GM12878 (cell line): ENCODE measurements around the gene SULT6B1. TPM values are rescaled to one million over a fixed set of nuclear protein-coding genes. Genes with fewer than 3 reads are reported as not detected.

Experiments
- ATAC-seq: fragments of 200-7000 bp; cut with Tn5 transposase; 3 replicates; pipeline ENCODE4 v1.9.1; 2020; ENCODE audit warnings: mild to moderate bottlenecking, moderate library complexity
- BruUV-seq: library from RNA; stranded (reverse); fragments of 400-500 nt; replicated peaks from 2 replicates; lab custom pipeline; 2021; lab: Mats Ljungman, UMichigan
- CTCF ChIA-PET: fragments of 300-600 bp; sonication (Branson Sonifier 250); formaldehyde crosslinking; extraction: SDS; loops from one replicate; lab custom pipeline; 2021; ENCODE audit warnings: inconsistent platforms; lab: Yijun Ruan, JAX
- POLR2A ChIA-PET: fragments of 350-600 bp; formaldehyde crosslinking; extraction: SDS; loops from one replicate; lab custom pipeline; 2021; ENCODE audit warnings: inconsistent platforms; lab: Charles Lee
- RAD21 ChIA-PET: fragments of 300-600 bp; sonication (Branson Sonifier 250); formaldehyde crosslinking; loops from one replicate; lab custom pipeline; 2023; ENCODE audit warnings: antibody characterized with exemption; ENCODE audit not compliant: unreplicated experiment; lab: Charles Lee
- SMC1A ChIA-PET: fragments of 300-600 bp; sonication (Branson Sonifier 250); formaldehyde crosslinking; loops from one replicate; lab custom pipeline; 2023; ENCODE audit not compliant: unreplicated experiment, uncharacterized antibody; lab: Charles Lee
- DNase-seq: peaks from one replicate; pipeline ENCODE4 v3.0.0-alpha.2; 2011; ENCODE audit warnings: low read depth, low spot score
- FAIRE-seq: peaks from 3 replicates; lab custom pipeline; 2011; peaks lifted over from hg19 to GRCh38; lab: Jason Lieb, UNC
- H2AFZ ChIP-seq: 2 replicates; pipeline ENCODE4 v1.6.0; 2011; ENCODE audit warnings: low read depth, low read length, control low read depth; ENCODE audit not compliant: control insufficient read depth
- H3K27ac ChIP-seq: 2 replicates; pipeline ENCODE4 v1.5.1; 2011; ENCODE audit warnings: control low read depth; ENCODE audit not compliant: control insufficient read depth, insufficient read depth
- H3K27me3 ChIP-seq, 2 experiments: replicated peaks in 1 of 2; 2 replicates each; pipeline versions ENCODE4 v1.6.0 to v1.6.1; 2011; ENCODE audit warnings: low read length in 1 of 2; ENCODE audit not compliant: control insufficient read depth in 2 of 2, insufficient read depth in 2 of 2
- H3K36me3 ChIP-seq, 2 experiments: 2 replicates each; pipeline ENCODE4 v1.5.1; 2011; ENCODE audit warnings: low read length in 1 of 2; ENCODE audit not compliant: control insufficient read depth in 2 of 2, insufficient read depth in 2 of 2
- H3K4me1 ChIP-seq: 2 replicates; pipeline ENCODE4 v1.6.1; 2011; ENCODE audit warnings: mild to moderate bottlenecking, low read length, moderate library complexity, mixed read lengths; ENCODE audit not compliant: control insufficient read depth, insufficient read depth
- H3K4me2 ChIP-seq: 2 replicates; pipeline ENCODE4 v1.6.0; 2011; ENCODE audit warnings: control low read depth; ENCODE audit not compliant: control insufficient read depth, insufficient read depth
- H3K4me3 ChIP-seq: fragments of 200-600 bp; sonication (generic); 2 replicates; pipeline ENCODE4 v1.5.1; 2016
- H3K79me2 ChIP-seq: 2 replicates; pipeline ENCODE4 v1.6.0; 2011; ENCODE audit warnings: low read length; ENCODE audit not compliant: control insufficient read depth, insufficient read depth
- H3K9ac ChIP-seq: 2 replicates; pipeline ENCODE4 v1.8.0; 2011; ENCODE audit warnings: low read length, control low read depth, mixed read lengths; ENCODE audit not compliant: control insufficient read depth, insufficient read depth
- H3K9me3 ChIP-seq: replicated peaks from 3 replicates; pipeline ENCODE4 v1.5.1; 2011; ENCODE audit warnings: mild to moderate bottlenecking, low read length; ENCODE audit not compliant: control insufficient read depth, insufficient read depth
- H4K20me1 ChIP-seq: 2 replicates; pipeline ENCODE4 v1.6.0; 2011; ENCODE audit not compliant: control insufficient read depth, insufficient read depth
- BMI1 ChIP-seq: fragments of 450-650 bp; IDR thresholded peaks from 2 replicates; pipeline ENCODE4 v1.6.1; 2016; ENCODE audit warnings: mild to moderate bottlenecking, moderate library complexity, borderline replicate concordance
- FOXK2 ChIP-seq: fragments of 450-650 bp; IDR thresholded peaks from 2 replicates; pipeline ENCODE4 v1.6.1; 2017; ENCODE audit warnings: mild to moderate bottlenecking, moderate library complexity
- HCFC1 ChIP-seq: fragments of 150-350 bp; IDR thresholded peaks from 2 replicates; pipeline ENCODE4 v1.6.1; 2014; ENCODE audit warnings: low read length
- HDAC2 ChIP-seq: fragments of 200-600 bp; sonication (generic); IDR thresholded peaks from 2 replicates; pipeline ENCODE4 v1.6.1; 2017
- IRF3 ChIP-seq: fragments of 450-650 bp; IDR thresholded peaks from 2 replicates; pipeline ENCODE4 v1.6.1; 2014; ENCODE audit warnings: mild to moderate bottlenecking
- JUNB ChIP-seq: IDR thresholded peaks from 2 replicates; pipeline ENCODE4 v1.6.1; 2016; ENCODE audit warnings: antibody characterized with exemption, mild to moderate bottlenecking
- MTA2 ChIP-seq: fragments of 450-650 bp; IDR thresholded peaks from 2 replicates; pipeline ENCODE4 v1.6.1; 2016; ENCODE audit warnings: low read depth, mild to moderate bottlenecking, moderate library complexity
- NFYB ChIP-seq: IDR thresholded peaks from 2 replicates; pipeline ENCODE4 v1.6.1; 2011; ENCODE audit warnings: low read depth, mild to moderate bottlenecking, low read length, improper control_type of control experiment, moderate library complexity; ENCODE audit not compliant: insufficient read depth
- NR2C1 ChIP-seq: fragments of 450-650 bp; IDR thresholded peaks from 2 replicates; pipeline ENCODE4 v1.6.1; 2017; ENCODE audit warnings: antibody characterized with exemption, mild to moderate bottlenecking, moderate library complexity
- PBX3 ChIP-seq: IDR thresholded peaks from 2 replicates; pipeline ENCODE4 v1.6.1; 2011; ENCODE audit warnings: mild to moderate bottlenecking, low read depth, low read length, moderate library complexity; ENCODE audit not compliant: insufficient replicate concordance
- POLR2A ChIP-seq: IDR thresholded peaks from 2 replicates; pipeline ENCODE4 v1.6.1; 2011; ENCODE audit warnings: low read depth, mild to moderate bottlenecking, low read length
- POLR2AphosphoS5 ChIP-seq: IDR thresholded peaks from 2 replicates; pipeline ENCODE4 v1.6.1; 2011; ENCODE audit warnings: mild to moderate bottlenecking, low read length, inconsistent platforms
- SKIL ChIP-seq: fragments of 450-650 bp; IDR thresholded peaks from 2 replicates; pipeline ENCODE4 v1.6.1; 2017; ENCODE audit warnings: mild to moderate bottlenecking, low read depth, inconsistent platforms; ENCODE audit not compliant: poor library complexity, severe bottlenecking
- SMARCA5 ChIP-seq: fragments of 450-650 bp; IDR thresholded peaks from 2 replicates; pipeline ENCODE4 v1.6.1; 2017; ENCODE audit warnings: mild to moderate bottlenecking
- TCF12 ChIP-seq: IDR thresholded peaks from 2 replicates; pipeline ENCODE4 v1.6.1; 2011; ENCODE audit warnings: low read depth, mild to moderate bottlenecking, low read length
- YBX1 ChIP-seq: fragments of 450-650 bp; IDR thresholded peaks from 2 replicates; pipeline ENCODE4 v1.6.1; 2016; ENCODE audit warnings: antibody characterized with exemption
- WGBS: methylation state at CpG from one replicate; pipeline ENCODE4 v1.1.6; 2016; ENCODE audit warnings: low lambda C conversion rate; ENCODE audit not compliant: insufficient replicate concordance, insufficient coverage; ENCODE audit errors: missing lambda C conversion rate; 5-methylcytosine and 5-hydroxymethylcytosine counted together
- in situ Hi-C: fragments of 300-500 bp; cut with MboI; formaldehyde crosslinking; loops from 9 replicates; pipeline ENCODE4 v1.14.3; 2018; ENCODE audit warnings: mixed read lengths
- intact Hi-C: fragments of 100-400 bp; cut with micrococcal nuclease; formaldehyde crosslinking; loops from one replicate; pipeline ENCODE4 v1.14.2; 2022; ENCODE audit not compliant: unreplicated experiment
- polyA plus RNA-seq, 11 experiments: library from polyadenylated mRNA; depleted of rRNA in 4 of 11; unstranded in 6 of 11; stranded (reverse) in 5 of 11; fragments of >200 nt; fragmentation: Nextera tagmentation in 4 of 11; fragmentation: Illumina TruSeq in 1 of 11; extraction: Ambion mirVana in 4 of 11; extraction: Trizol in 1 of 11; gene quantifications; 1 replicate in 1 of 11; 2 replicates in 10 of 11; pipeline versions ENCODE4 v1.2.1 to v1.2.3, GENCODE V29; 2011 to 2016; ENCODE audit warnings: inconsistent platforms in 2 of 11, missing spikeins in 2 of 11, low read depth in 1 of 11
- total RNA-seq, 4 experiments: library from RNA; depleted of rRNA in 3 of 4; stranded (reverse); fragments of >200 nt in 3 of 4; fragmentation: Illumina TruSeq in 1 of 4; extraction: Trizol in 1 of 4; gene quantifications; 2 replicates each; pipeline versions ENCODE4 v1.2.1 to v1.2.3, GENCODE V29; 2013 to 2021

SULT6B1 gene
- total and polyA plus RNA-seq, 10 of the 15 experiments (the other 5 are each of a cell fraction or from before 2014, with no cell fraction given), result not detected

- Histone ChIP-seq H3K4me1 (no peaks in the 10 kb centered on the region), H3K27me3 (no peaks in the 10 kb centered on the region), H3K36me3 (peaks cover 2 to 54% of the 10 kb centered on the region in 2 experiments), H3K27ac (no peak overlapping the region), H2AFZ (no peak overlapping the region), H3K9ac (no peak overlapping the region), H3K4me2 (no peak overlapping the region), H3K79me2 (peaks cover 21% of the 10 kb centered on the region), H4K20me1 (no peaks in the 10 kb centered on the region; the same call in 1 of the 2 replicates), H3K9me3 (no peaks in the 10 kb centered on the region), H3K4me3 (no peak overlapping the region)
- TF ChIP-seq POLR2AphosphoS5, result 0 out of 2 replicates have a peak, but pooled peaks have one; percentile 21
- TF ChIP-seq TCF12, result no peak
- TF ChIP-seq SMARCA5, result no peak
- ATAC-seq (no peak), FAIRE-seq (no peak), DNase-seq (no peak)
- in situ Hi-C loops (no loop called here), intact Hi-C loops (no loop called here)
- CTCF ChIA-PET, result no interaction called here
- POLR2A ChIA-PET, result interaction anchor here (1.0 kb wide), 2 partner anchors 11 to 77 kb away, joined by 3 to 4 read pairs; partner anchors contain the start of gene EIF2AK2
- WGBS, result 98% methylated on average over 2 of the region's 2 CpGs
- BruUV-seq, result no TSS peak
- RAD21 ChIA-PET, result no interaction called here
- SMC1A ChIA-PET, result interaction anchor here (0.6 to 0.9 kb wide), 2 partner anchors 9 to 12 kb away, joined by 3 read pairs; no protein-coding TSS in a partner anchor
These were observed 42.4 kb downstream of the SULT6B1 start for GRCh38 chr2:37146062-37146461.

- in situ Hi-C loops, result no loop called here
- intact Hi-C loops, result no loop called here
- RAD21 ChIA-PET, result interaction anchor here (0.7 kb wide), 1 partner anchor 112 kb away, joined by 3 read pairs; no protein-coding TSS in a partner anchor
- no TSS peak for BruUV-seq
- Histone ChIP-seq H3K79me2 (peaks cover 1% of the 10 kb centered on the region), H3K4me3 (no peak overlapping the region), H3K9ac (no peak overlapping the region), H3K27ac (no peak overlapping the region), H3K9me3 (no peaks in the 10 kb centered on the region), H3K4me1 (no peaks in the 10 kb centered on the region), H3K36me3 (peaks cover 2 to 55% of the 10 kb centered on the region in 2 experiments), H3K27me3 (no peaks in the 10 kb centered on the region), H3K4me2 (no peak overlapping the region), H4K20me1 (no peaks in the 10 kb centered on the region; the same call in 1 of the 2 replicates), H2AFZ (no peak overlapping the region)
- FAIRE-seq (no peak), DNase-seq (no peak), ATAC-seq (no peak)
- WGBS, result 100% methylated on average over 1 of the region's 1 CpG
- CTCF ChIA-PET, result no interaction called here
- POLR2A ChIA-PET, result no interaction called here
- SMC1A ChIA-PET, result no interaction called here
- no peak for TF ChIP-seq PBX3
- no peak for TF ChIP-seq BMI1
- TF ChIP-seq NFYB, result no peak
- TF ChIP-seq HCFC1, result no peak
- no peak for TF ChIP-seq HDAC2
- TF ChIP-seq YBX1, result no peak
- TF ChIP-seq POLR2A, result no peak
- TF ChIP-seq JUNB, result no peak
- TF ChIP-seq NR2C1, result no peak
- TF ChIP-seq SKIL, result no peak
- no peak for TF ChIP-seq IRF3
- TF ChIP-seq FOXK2, result no peak
- TF ChIP-seq MTA2, result no peak
These were observed 44.5 kb downstream of the SULT6B1 start for GRCh38 chr2:37143974-37144373.
